ENCODE data around the gene ROS1. TPM values are rescaled to one million over a fixed set of nuclear protein-coding genes. Genes with fewer than 3 reads are reported as not detected.

ROS1 gene
- total and polyA plus RNA-seq, 2 donors (not counting 3 experiments of a cell fraction or from before 2014, with no cell fraction given) = not detected

GRCh38 chr6:117263353-117263927 is 162.3 kb downstream of the ROS1 start:
- H3K4me3 ChIP-seq (replicated peaks in 1 of 3; ENCODE audit: insufficient read depth in 1 of 3, low read depth in 1 of 3, low read length in 3 of 3) = no peak overlapping the region
- no peak overlapping the region for H3K27ac ChIP-seq (ENCODE audit: insufficient read depth, low read depth, low read length)
- no peak overlapping the region for H2AFZ ChIP-seq (ENCODE audit: low read depth, low read length)
- no peaks in the 10 kb centered on the region for H3K79me2 ChIP-seq (ENCODE audit: control insufficient read depth, insufficient read depth, low read length)
- no peak for TF ChIP-seq JUN (IDR thresholded peaks at IDR 0.05; ENCODE audit: borderline replicate concordance, insufficient read depth, insufficient read length, low read depth)
- no peak for TF ChIP-seq POLR2AphosphoS5 (IDR thresholded peaks at IDR 0.05; ENCODE audit: insufficient read depth, low read depth, low read length)
- TF ChIP-seq FOS (IDR thresholded peaks at IDR 0.05; ENCODE audit: borderline replicate concordance, insufficient read depth, low read length) = no peak
- H4K20me1 ChIP-seq (replicated peaks; ENCODE audit: control insufficient read depth, extremely low read depth, insufficient read depth, low read length) = no peaks in the 10 kb centered on the region
- no peaks in the 10 kb centered on the region for H3K9me3 ChIP-seq (replicated peaks; ENCODE audit: control insufficient read depth, insufficient read depth, low read length)
- H3K27me3 ChIP-seq (ENCODE audit: control insufficient read depth in 2 of 2, insufficient read depth in 2 of 2, low read length in 2 of 2) = peaks cover 63 to 81% of the 10 kb centered on the region in 2 experiments
- FAIRE-seq (no peak), DNase-seq (ENCODE audit: low read depth, low spot score) (no peak)
- peaks cover 6% of the 10 kb centered on the region for H3K4me1 ChIP-seq (ENCODE audit: control insufficient read depth, extremely low read depth, insufficient read depth, low read length)
- H3K9me1 ChIP-seq (replicated peaks; ENCODE audit: control insufficient read depth, extremely low read depth, insufficient read depth, low read length) = no peaks in the 10 kb centered on the region
- intact Hi-C loops (cut with micrococcal nuclease) = no loop called here
- POLR2A ChIA-PET = no interaction called here
- dilution Hi-C loops (cut with MboI; ENCODE audit: extremely low pct_ligation_motif_present, low sequenced_read_pairs) = no loop called here
- BruUV-seq (replicated peaks) = no TSS peak
- CTCF ChIA-PET = no interaction called here
- H3K9ac ChIP-seq (replicated peaks; ENCODE audit: extremely low read depth, insufficient read depth, low read length) = no peak overlapping the region
- no peaks in the 10 kb centered on the region for H3K36me3 ChIP-seq (ENCODE audit: control insufficient read depth in 2 of 2, extremely low read depth in 1 of 2, insufficient read depth in 2 of 2, low read length in 2 of 2)
- no peak overlapping the region for H3K4me2 ChIP-seq (ENCODE audit: insufficient read depth, low read length)

- no peak overlapping the region for H3K4me2 ChIP-seq (ENCODE audit: insufficient read depth, low read length)
- BruUV-seq (replicated peaks) = no TSS peak
- H3K9ac ChIP-seq (replicated peaks; ENCODE audit: extremely low read depth, insufficient read depth, low read length) = no peak overlapping the region
- no peak overlapping the region for H3K27ac ChIP-seq (ENCODE audit: insufficient read depth, low read depth, low read length)
- H4K20me1 ChIP-seq (replicated peaks; ENCODE audit: control insufficient read depth, extremely low read depth, insufficient read depth, low read length) = no peaks in the 10 kb centered on the region
- FAIRE-seq (no peak), DNase-seq (ENCODE audit: low read depth, low spot score) (no peak)
- H3K9me1 ChIP-seq (replicated peaks; ENCODE audit: control insufficient read depth, extremely low read depth, insufficient read depth, low read length) = no peaks in the 10 kb centered on the region
- intact Hi-C loops (cut with micrococcal nuclease) = no loop called here
- H3K79me2 ChIP-seq (ENCODE audit: control insufficient read depth, insufficient read depth, low read length) = no peaks in the 10 kb centered on the region
- ChIA-PET POLR2A (no interaction called here), CTCF (no interaction called here)
- no peak overlapping the region for H3K4me3 ChIP-seq (replicated peaks in 1 of 3; ENCODE audit: insufficient read depth in 1 of 3, low read depth in 1 of 3, low read length in 3 of 3)
- no peak overlapping the region for H2AFZ ChIP-seq (ENCODE audit: low read depth, low read length)
- peaks cover 6% of the 10 kb centered on the region for H3K4me1 ChIP-seq (ENCODE audit: control insufficient read depth, extremely low read depth, insufficient read depth, low read length)
- no peaks in the 10 kb centered on the region for H3K36me3 ChIP-seq (ENCODE audit: control insufficient read depth in 2 of 2, extremely low read depth in 1 of 2, insufficient read depth in 2 of 2, low read length in 2 of 2)
- dilution Hi-C loops (cut with MboI; ENCODE audit: extremely low pct_ligation_motif_present, low sequenced_read_pairs) = no loop called here
- no peaks in the 10 kb centered on the region for H3K9me3 ChIP-seq (replicated peaks; ENCODE audit: control insufficient read depth, insufficient read depth, low read length)
- H3K27me3 ChIP-seq (ENCODE audit: control insufficient read depth in 2 of 2, insufficient read depth in 2 of 2, low read length in 2 of 2) = peaks cover 57 to 75% of the 10 kb centered on the region in 2 experiments
- TF ChIP-seq POLR2A (IDR thresholded peaks at IDR 0.05; ENCODE audit: low read depth, low read length) (no peak), GATA2 (IDR thresholded peaks at IDR 0.05; ENCODE audit: insufficient read depth, insufficient read length, low read depth, low read length) (no peak), JUN (IDR thresholded peaks at IDR 0.05; ENCODE audit: borderline replicate concordance, insufficient read depth, insufficient read length, low read depth) (no peak)
Observed at GRCh38 chr6:117262799-117263198, 162.9 kb downstream of the ROS1 start.
